ENCODE data around the gene CST9.

DNA sequence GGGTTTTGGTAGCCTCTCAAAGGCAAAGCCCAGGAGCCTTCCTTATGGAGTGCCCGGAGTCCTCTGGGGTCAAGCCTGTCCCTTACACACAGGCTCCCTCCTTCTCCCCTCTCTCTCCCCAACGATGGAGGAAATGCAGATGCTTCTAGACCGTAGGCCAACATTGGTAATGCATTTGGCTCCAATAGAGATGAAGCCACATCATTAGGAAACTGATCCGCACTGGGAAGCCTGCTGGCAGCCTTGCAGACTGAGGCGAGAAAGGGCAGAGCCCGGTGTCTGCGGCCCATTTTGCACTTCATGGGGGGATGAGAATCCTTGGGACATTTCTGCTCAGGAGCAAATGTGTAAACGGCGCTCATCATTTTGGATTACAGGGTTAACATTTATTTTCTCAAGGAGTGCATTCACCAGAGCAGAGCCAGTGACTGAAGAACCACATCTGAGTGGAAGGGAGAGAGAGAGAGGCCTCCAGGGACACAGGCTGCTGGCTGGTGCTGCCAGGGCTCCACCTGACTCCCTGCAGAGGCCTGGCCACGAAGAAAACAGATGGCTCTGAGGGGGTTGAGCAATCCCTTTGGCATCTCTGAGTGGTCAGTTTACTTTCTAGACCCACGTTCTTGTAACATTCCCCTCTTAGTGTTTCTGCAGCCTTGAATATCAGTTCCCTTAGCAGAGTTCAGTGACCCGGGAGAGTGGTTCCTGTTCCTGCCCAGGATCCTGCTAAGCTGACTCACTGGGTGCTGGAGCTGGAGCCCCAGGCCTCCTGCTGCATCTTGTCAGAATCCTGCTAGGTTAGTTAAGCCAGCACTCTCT is 36.4 kb upstream of the CST9 start:
- TF ChIP-seq, protein P1, sequence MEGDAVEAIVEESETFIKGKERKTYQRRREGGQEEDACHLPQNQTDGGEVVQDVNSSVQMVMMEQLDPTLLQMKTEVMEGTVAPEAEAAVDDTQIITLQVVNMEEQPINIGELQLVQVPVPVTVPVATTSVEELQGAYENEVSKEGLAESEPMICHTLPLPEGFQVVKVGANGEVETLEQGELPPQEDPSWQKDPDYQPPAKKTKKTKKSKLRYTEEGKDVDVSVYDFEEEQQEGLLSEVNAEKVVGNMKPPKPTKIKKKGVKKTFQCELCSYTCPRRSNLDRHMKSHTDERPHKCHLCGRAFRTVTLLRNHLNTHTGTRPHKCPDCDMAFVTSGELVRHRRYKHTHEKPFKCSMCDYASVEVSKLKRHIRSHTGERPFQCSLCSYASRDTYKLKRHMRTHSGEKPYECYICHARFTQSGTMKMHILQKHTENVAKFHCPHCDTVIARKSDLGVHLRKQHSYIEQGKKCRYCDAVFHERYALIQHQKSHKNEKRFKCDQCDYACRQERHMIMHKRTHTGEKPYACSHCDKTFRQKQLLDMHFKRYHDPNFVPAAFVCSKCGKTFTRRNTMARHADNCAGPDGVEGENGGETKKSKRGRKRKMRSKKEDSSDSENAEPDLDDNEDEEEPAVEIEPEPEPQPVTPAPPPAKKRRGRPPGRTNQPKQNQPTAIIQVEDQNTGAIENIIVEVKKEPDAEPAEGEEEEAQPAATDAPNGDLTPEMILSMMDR (IDR thresholded peaks at IDR 0.05; ENCODE audit: low read depth, low read length): no peak
- TF ChIP-seq EZH2phosphoT487 (IDR thresholded peaks at IDR 0.05; ENCODE audit: low read depth): no peak
